B cell (primary cell): ENCODE results near the gene ASMTL. TPM values are rescaled to one million over a fixed set of nuclear protein-coding genes. Genes with fewer than 3 reads are reported as not detected.

Experiments used
- ATAC-seq: fragments of 200-7000 bp; cut with Tn5 transposase; one replicate; pipeline ENCODE4 v1.10.0; 2021; ENCODE audit warnings: low read depth, mild to moderate bottlenecking, moderate number of reproducible peaks, moderate library complexity
- CTCF ChIA-PET: fragments of 350-600 bp; sonication (Branson Sonifier 250); formaldehyde crosslinking; loops from one replicate; lab custom pipeline; 2021; ENCODE audit warnings: antibody characterized with exemption, inconsistent platforms; lab: Charles Lee
- POLR2A ChIA-PET: fragments of 350-600 bp; sonication (Branson Sonifier 250); formaldehyde crosslinking; loops from one replicate; lab custom pipeline; 2021; ENCODE audit warnings: antibody characterized with exemption; lab: Charles Lee
- DNase-seq: peaks from one replicate; pipeline ENCODE4 v3.0.0; 2013
- H2AFZ ChIP-seq: 2 replicates; pipeline ENCODE4 v1.6.1; 2012; ENCODE audit warnings: mild to moderate bottlenecking, low read depth, low read length; ENCODE audit not compliant: insufficient read depth, poor library complexity, severe bottlenecking
- H3K27ac ChIP-seq, 2 donors: 1 replicate in 1 of 2; 2 replicates in 1 of 2; pipeline ENCODE4 v1.5.1; 2012 to 2013; ENCODE audit warnings: low read length in 2 of 2, mild to moderate bottlenecking in 2 of 2, moderate library complexity in 1 of 2
- H3K27me3 ChIP-seq, 4 experiments: fragments of 200-600 bp in 1 of 4; sonication (generic) in 1 of 4; replicated peaks in 1 of 4; 1 replicate in 2 of 4; 2 replicates in 2 of 4; pipeline versions ENCODE4 v1.6.1 to v1.7.0; 2013 to 2016; ENCODE audit warnings: low read length in 3 of 4, mild to moderate bottlenecking in 2 of 4, mixed read lengths in 1 of 4, moderate library complexity in 1 of 4; ENCODE audit not compliant: insufficient read depth in 4 of 4, control insufficient read depth in 3 of 4; ENCODE audit errors: control extremely low read depth in 1 of 4
- H3K36me3 ChIP-seq, 2 experiments: replicated peaks in 1 of 2; 1 replicate in 1 of 2; 2 replicates in 1 of 2; pipeline versions ENCODE4 v1.6.1 to v1.7.1; 2013; ENCODE audit warnings: low read length in 1 of 2; ENCODE audit not compliant: insufficient read depth in 2 of 2, control insufficient read depth in 1 of 2; ENCODE audit errors: control extremely low read depth in 1 of 2, extremely low read depth in 1 of 2
- H3K4me1 ChIP-seq, 2 donors: fragments of 200-600 bp in 1 of 2; sonication (generic) in 1 of 2; 1 replicate in 1 of 2; 2 replicates in 1 of 2; pipeline versions ENCODE4 v1.5.1 to v1.6.1; 2013 to 2017; ENCODE audit warnings: low read length in 2 of 2; ENCODE audit not compliant: control insufficient read depth in 2 of 2, insufficient read depth in 2 of 2
- H3K4me2 ChIP-seq: replicated peaks from 2 replicates; pipeline ENCODE3; 2012; ENCODE audit warnings: mild to moderate bottlenecking, low read depth, low read length; ENCODE audit not compliant: poor library complexity, severe bottlenecking
- H3K4me3 ChIP-seq, 5 experiments: fragments of 200-600 bp in 1 of 5; sonication (generic) in 1 of 5; 1 replicate in 3 of 5; 2 replicates in 2 of 5; pipeline versions ENCODE4 v1.5.1 to v1.7.0; 2011 to 2016; ENCODE audit warnings: low read length in 4 of 5, mild to moderate bottlenecking in 4 of 5, low read depth in 2 of 5, control low read depth in 1 of 5, moderate library complexity in 1 of 5; ENCODE audit not compliant: insufficient read depth in 1 of 5; ENCODE audit errors: control extremely low read depth in 1 of 5, extremely low read depth in 1 of 5
- H3K79me2 ChIP-seq: fragments of 200-600 bp; sonication (generic); one replicate; pipeline ENCODE4 v1.6.0; 2016; ENCODE audit warnings: low read length; ENCODE audit not compliant: control insufficient read depth, insufficient read depth
- H3K9ac ChIP-seq: fragments of 200-600 bp; sonication (generic); 2 replicates; pipeline ENCODE4 v1.6.1; 2017; ENCODE audit warnings: mild to moderate bottlenecking, low read length, moderate library complexity
- H3K9me3 ChIP-seq, 3 donors: one replicate each; pipeline versions ENCODE4 v1.6.1 to v1.7.1; 2013; ENCODE audit warnings: low read length in 2 of 3; ENCODE audit not compliant: control insufficient read depth in 2 of 3, insufficient read depth in 1 of 3; ENCODE audit errors: control extremely low read depth in 1 of 3
- H4K20me1 ChIP-seq: 2 replicates; pipeline ENCODE4 v1.6.0; 2012; ENCODE audit warnings: mild to moderate bottlenecking, low read length; ENCODE audit not compliant: insufficient read depth, control insufficient read depth, poor library complexity, severe bottlenecking
- H3K27ac Mint-ChIP-seq: one replicate; pipeline ENCODE4 v1.8.0; 2021; ENCODE audit warnings: mixed read lengths
- H3K27me3 Mint-ChIP-seq: one replicate; pipeline ENCODE4 v1.8.0; 2021; ENCODE audit warnings: mixed read lengths
- H3K4me1 Mint-ChIP-seq: one replicate; pipeline ENCODE4 v1.8.0; 2021; ENCODE audit warnings: mixed read lengths
- H3K4me3 Mint-ChIP-seq: one replicate; pipeline ENCODE4 v1.8.0; 2021; ENCODE audit warnings: mixed read lengths
- H3K9me3 Mint-ChIP-seq: one replicate; pipeline ENCODE4 v1.8.0; 2022; ENCODE audit warnings: mixed read lengths; ENCODE audit not compliant: insufficient read depth
- CTCF ChIP-seq: fragments of 200-600 bp; IDR thresholded peaks from one replicate; pipeline ENCODE4 v1.8.0; 2022; ENCODE audit warnings: antibody characterized with exemption, mild to moderate bottlenecking
- EZH2 ChIP-seq: IDR thresholded peaks from 2 replicates; pipeline ENCODE4 v1.6.1; 2012; ENCODE audit warnings: borderline replicate concordance, low read depth, mild to moderate bottlenecking, moderate library complexity, low read length; ENCODE audit not compliant: insufficient read depth, poor library complexity, severe bottlenecking
- WGBS: methylation state at CpG from one replicate; pipeline ENCODE4 v1.1.5; 2013; ENCODE audit warnings: missing lambda C conversion rate; ENCODE audit not compliant: insufficient coverage; 5-methylcytosine and 5-hydroxymethylcytosine counted together
- intact Hi-C: fragments of 100-400 bp; cut with micrococcal nuclease; formaldehyde crosslinking; loops from one replicate; pipeline ENCODE4 v1.10.0; 2022
- polyA plus RNA-seq: library from polyadenylated mRNA; depleted of rRNA; stranded (reverse); fragments of >200 nt; gene quantifications from 2 replicates; pipeline ENCODE4 v1.2.3, GENCODE V29; 2012
- total RNA-seq, 2 donors: library from RNA; stranded (reverse); fragments of 120-200 nt in 1 of 2; gene quantifications; 1 replicate in 1 of 2; 2 replicates in 1 of 2; pipeline versions ENCODE4 v1.2.3 to v1.2.4, GENCODE V29; 2013 to 2022

ASMTL gene
- total and polyA plus RNA-seq, 2 donors (not counting 1 experiment from before 2014, with no cell fraction given): 33.3 to 52.9 TPM

- H3K36me3 ChIP-seq: peaks cover 0 to 45% of the 10 kb centered on the region in 2 experiments
- no peak overlapping the region for H2AFZ ChIP-seq
- POLR2A ChIA-PET: no interaction called here
- H3K9ac ChIP-seq: no peak overlapping the region
- H3K4me2 ChIP-seq: peak overlapping the region; percentile 37
- H3K9me3 ChIP-seq: peaks cover 0 to 5% (median 0%) of the 10 kb centered on the region in 3 donors
- intact Hi-C loops: loop anchor here (5.0 kb wide), 1 partner anchor 117 kb away; no protein-coding TSS in a partner anchor
- WGBS: 96% methylated on average over 73 of the region's 75 CpGs
- no peak overlapping the region for H3K4me3 ChIP-seq
- Mint-ChIP-seq H3K4me1 (peaks cover 64% of the 10 kb centered on the region), H3K9me3 (no peaks in the 10 kb centered on the region), H3K27ac (peak overlapping the region; percentile 70), H3K4me3 (peak overlapping the region; percentile 50), H3K27me3 (no peaks in the 10 kb centered on the region)
- ATAC-seq: no peak
- peaks cover 58% of the 10 kb centered on the region for H4K20me1 ChIP-seq
- H3K27ac ChIP-seq: peak overlapping the region in 1 of 2 donors; percentile 5
- TF ChIP-seq CTCF (no peak), EZH2 (no peak)
- DNase-seq: no peak
- H3K27me3 ChIP-seq: no peaks in the 10 kb centered on the region
- CTCF ChIA-PET: no interaction called here
- peaks cover 63 to 80% of the 10 kb centered on the region in 2 donors for H3K4me1 ChIP-seq
- H3K79me2 ChIP-seq: peaks cover 63% of the 10 kb centered on the region
These were observed 12.8 kb upstream of the ASMTL start for GRCh38 chrX:1465286-1466231.

GRCh38 chrX:1464971-1465285 lies 12.2 kb upstream of the ASMTL start:
- WGBS: 37% methylated on average over 11 of the region's 12 CpGs
- H4K20me1 ChIP-seq: peaks cover 56% of the 10 kb centered on the region
- POLR2A ChIA-PET: no interaction called here
- peak overlapping the region; percentile 76 for H3K27ac Mint-ChIP-seq
- no peak for TF ChIP-seq EZH2
- TF ChIP-seq CTCF: no peak
- peaks cover 0 to 5% (median 0%) of the 10 kb centered on the region in 3 donors for H3K9me3 ChIP-seq
- peaks cover 57% of the 10 kb centered on the region for H3K79me2 ChIP-seq
- no peak overlapping the region for H2AFZ ChIP-seq
- DNase-seq (no peak), ATAC-seq (no peak)
- H3K27me3 ChIP-seq: no peaks in the 10 kb centered on the region
- no peak overlapping the region for H3K9ac ChIP-seq
- peak overlapping the region; percentile 35 for H3K4me3 Mint-ChIP-seq
- H3K9me3 Mint-ChIP-seq: no peaks in the 10 kb centered on the region
- H3K4me1 ChIP-seq: peaks cover 57 to 74% of the 10 kb centered on the region in 2 donors
- peaks cover 59% of the 10 kb centered on the region for H3K4me1 Mint-ChIP-seq
- H3K27ac ChIP-seq: peak overlapping the region; percentile 1 to 5
- peak overlapping the region; percentile 9 for H3K4me2 ChIP-seq
- H3K4me3 ChIP-seq: no peak overlapping the region
- H3K27me3 Mint-ChIP-seq: no peaks in the 10 kb centered on the region
- CTCF ChIA-PET: no interaction called here
- intact Hi-C loops: loop anchor here (5.0 kb wide), 1 partner anchor 117 kb away; no protein-coding TSS in a partner anchor
- H3K36me3 ChIP-seq: peaks cover 0 to 45% of the 10 kb centered on the region in 2 experiments
